OCI-LY7 (cell line): Measurements from ENCODE around the gene ASIP.

Experiments used
- EZH2phosphoT487 ChIP-seq: fragments of 200-600 bp; sonication (generic); IDR thresholded peaks from 2 replicates; pipeline ENCODE4 v1.6.1; 2018; ENCODE audit warnings: low read depth, borderline replicate concordance, mild to moderate bottlenecking, mixed run types, antibody characterized with exemption, low read length, moderate library complexity, mixed read lengths
- TF ChIP-seq, protein P1 (sequence below): fragments of 200-600 bp; sonication (generic); conservative IDR thresholded peaks from 2 replicates; pipeline ENCODE4 v1.5.1; 2014; ENCODE audit warnings: mild to moderate bottlenecking, antibody characterized with exemption, low read length, moderate library complexity, mixed read lengths

- TF ChIP-seq, protein P1, sequence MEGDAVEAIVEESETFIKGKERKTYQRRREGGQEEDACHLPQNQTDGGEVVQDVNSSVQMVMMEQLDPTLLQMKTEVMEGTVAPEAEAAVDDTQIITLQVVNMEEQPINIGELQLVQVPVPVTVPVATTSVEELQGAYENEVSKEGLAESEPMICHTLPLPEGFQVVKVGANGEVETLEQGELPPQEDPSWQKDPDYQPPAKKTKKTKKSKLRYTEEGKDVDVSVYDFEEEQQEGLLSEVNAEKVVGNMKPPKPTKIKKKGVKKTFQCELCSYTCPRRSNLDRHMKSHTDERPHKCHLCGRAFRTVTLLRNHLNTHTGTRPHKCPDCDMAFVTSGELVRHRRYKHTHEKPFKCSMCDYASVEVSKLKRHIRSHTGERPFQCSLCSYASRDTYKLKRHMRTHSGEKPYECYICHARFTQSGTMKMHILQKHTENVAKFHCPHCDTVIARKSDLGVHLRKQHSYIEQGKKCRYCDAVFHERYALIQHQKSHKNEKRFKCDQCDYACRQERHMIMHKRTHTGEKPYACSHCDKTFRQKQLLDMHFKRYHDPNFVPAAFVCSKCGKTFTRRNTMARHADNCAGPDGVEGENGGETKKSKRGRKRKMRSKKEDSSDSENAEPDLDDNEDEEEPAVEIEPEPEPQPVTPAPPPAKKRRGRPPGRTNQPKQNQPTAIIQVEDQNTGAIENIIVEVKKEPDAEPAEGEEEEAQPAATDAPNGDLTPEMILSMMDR, result no peak
- TF ChIP-seq EZH2phosphoT487, result no peak
Observed at GRCh38 chr20:34222208-34222607, 19.0 kb upstream of the ASIP start.
